Parathyroid adenoma (tissue), 2 donors: ENCODE measurements around the gene SCN11A.

Source experiments
- H2AFZ ChIP-seq: fragments of 300-600 bp; sonication (generic); one replicate; pipeline ENCODE4 v1.7.0; 2017; ENCODE audit warnings: antibody characterized with exemption, mild to moderate bottlenecking
- H3K27ac ChIP-seq: fragments of 300-600 bp; sonication (generic); one replicate; pipeline ENCODE4 v1.7.0; 2017
- H3K27me3 ChIP-seq: fragments of 300-600 bp; sonication (generic); one replicate; pipeline ENCODE4 v1.7.0; 2017; ENCODE audit warnings: low read length; ENCODE audit not compliant: control insufficient read depth, insufficient read depth
- H3K36me3 ChIP-seq: fragments of 300-600 bp; sonication (generic); one replicate; pipeline ENCODE4 v1.7.0; 2017; ENCODE audit warnings: low read length; ENCODE audit not compliant: control insufficient read depth, insufficient read depth
- H3K4me1 ChIP-seq: fragments of 300-600 bp; sonication (generic); one replicate; pipeline ENCODE4 v1.7.0; 2017; ENCODE audit warnings: control low read depth
- H3K4me2 ChIP-seq: fragments of 300-600 bp; sonication (generic); one replicate; pipeline ENCODE4 v1.7.0; 2017; ENCODE audit warnings: low read length
- H3K4me3 ChIP-seq: fragments of 300-600 bp; sonication (generic); one replicate; pipeline ENCODE4 v1.7.0; 2017; ENCODE audit warnings: low read depth, low read length
- H3K79me2 ChIP-seq: fragments of 300-600 bp; sonication (generic); one replicate; pipeline ENCODE4 v1.7.0; 2017; ENCODE audit warnings: control low read depth
- H3K9ac ChIP-seq: fragments of 300-600 bp; sonication (generic); one replicate; pipeline ENCODE4 v1.7.0; 2017; ENCODE audit warnings: mild to moderate bottlenecking
- H3K9me3 ChIP-seq: fragments of 300-600 bp; sonication (generic); one replicate; pipeline ENCODE4 v1.7.0; 2017; ENCODE audit warnings: low read length; ENCODE audit not compliant: control insufficient read depth
- CTCF ChIP-seq: fragments of 300-600 bp; sonication (generic); IDR thresholded peaks from one replicate; pipeline ENCODE4 v1.7.0; 2017; ENCODE audit warnings: antibody characterized with exemption, mild to moderate bottlenecking
- donor health status: primary hyperparathyroidism.

Gene SCN11A

GRCh38 chr3:39051649-39052561, at the start of gene SCN11A, which contains the start of gene WDR48:
Gene SCN11A, minus strand, starts transcription at chr3:39051944. Its CDS starts 101,582 bp downstream, at chr3:38950362.
Gene WDR48, plus strand, starts transcription at chr3:39052016. Its CDS starts 10 bp downstream, at chr3:39052026.
- no peaks in the 10 kb centered on the region for H3K36me3 ChIP-seq
- peak within 1 kb of the TSS; percentile 84 for H3K9ac ChIP-seq
- H3K79me2 ChIP-seq = peaks cover 14% of the 10 kb centered on the region
- H2AFZ ChIP-seq = peak within 1 kb of the TSS; percentile 98
- peak within 1 kb of the TSS; percentile 72 for H3K4me3 ChIP-seq
- peak within 1 kb of the TSS; percentile 90 for H3K27ac ChIP-seq
- H3K4me1 ChIP-seq = peaks cover 5% of the 10 kb centered on the region
- no peaks in the 10 kb centered on the region for H3K27me3 ChIP-seq
- TF ChIP-seq CTCF = no peak
- no peaks in the 10 kb centered on the region for H3K9me3 ChIP-seq
- H3K4me2 ChIP-seq = peak within 1 kb of the TSS; percentile 65

GRCh38 chr3:39101022-39101689, 49.4 kb upstream of the SCN11A start:
- Histone ChIP-seq H3K79me2 (peaks cover 11% of the 10 kb centered on the region), H3K9me3 (no peaks in the 10 kb centered on the region), H3K4me1 (peaks cover 4% of the 10 kb centered on the region), H3K4me3 (no peak overlapping the region), H3K4me2 (no peak overlapping the region), H2AFZ (no peak overlapping the region), H3K9ac (no peak overlapping the region), H3K36me3 (no peaks in the 10 kb centered on the region), H3K27ac (no peak overlapping the region), H3K27me3 (no peaks in the 10 kb centered on the region)
- peak; percentile 54 for TF ChIP-seq CTCF

- Histone ChIP-seq H3K27ac (no peak overlapping the region), H3K4me1 (peaks cover under 1% of the 10 kb centered on the region), H3K9ac (no peak overlapping the region), H3K36me3 (no peaks in the 10 kb centered on the region), H3K4me3 (no peak overlapping the region), H3K4me2 (no peak overlapping the region), H3K9me3 (no peaks in the 10 kb centered on the region), H3K27me3 (no peaks in the 10 kb centered on the region), H2AFZ (no peak overlapping the region), H3K79me2 (peaks cover 9% of the 10 kb centered on the region)
- no peak for TF ChIP-seq CTCF
Observed at GRCh38 chr3:39100500-39100886, 48.7 kb upstream of the SCN11A start.

- Histone ChIP-seq H3K9me3 (no peaks in the 10 kb centered on the region), H3K4me2 (no peak overlapping the region), H3K79me2 (peaks cover 6% of the 10 kb centered on the region), H3K9ac (no peak overlapping the region), H3K4me1 (no peaks in the 10 kb centered on the region), H2AFZ (no peak overlapping the region), H3K27ac (no peak overlapping the region), H3K4me3 (no peak overlapping the region), H3K36me3 (no peaks in the 10 kb centered on the region), H3K27me3 (no peaks in the 10 kb centered on the region)
- TF ChIP-seq CTCF = no peak
Observed at GRCh38 chr3:39099738-39100499, 48.2 kb upstream of the SCN11A start.
